Mammary epithelial cell (primary cell): ENCODE measurements around the gene IFI35.

ENCODE experiments used
- CTCF ChIP-seq, 2 donors: IDR thresholded peaks in 1 of 2; conservative IDR thresholded peaks in 1 of 2; 2 replicates each; pipeline ENCODE4 v1.5.1; 2011 to 2012; ENCODE audit warnings: inconsistent platforms in 2 of 2, low read length in 2 of 2, mild to moderate bottlenecking in 2 of 2, control low read depth in 1 of 2, low read depth in 1 of 2; ENCODE audit not compliant: insufficient read depth in 1 of 2; ENCODE audit errors: extremely low read depth in 1 of 2
- EZH2 ChIP-seq: IDR thresholded peaks from 2 replicates; pipeline ENCODE4 v1.6.1; 2012; ENCODE audit warnings: low read length, inconsistent platforms, borderline replicate concordance

GRCh38 chr17:43062984-43063638 lies 56.5 kb downstream of the IFI35 start:
- no peak for TF ChIP-seq CTCF (conservative IDR thresholded peaks at IDR 0.05 in 1 of 2, IDR thresholded peaks at IDR 0.05 in 1 of 2; ENCODE audit: extremely low read depth in 1 of 2, insufficient read depth in 1 of 2, low read depth in 1 of 2, low read length in 2 of 2)
- no peak for TF ChIP-seq EZH2
